ENCODE results near the gene OR2T27. TPM values are rescaled to one million over a fixed set of nuclear protein-coding genes. Genes with fewer than 3 reads are reported as not detected.
"Not testable (repeated sequence)": the region's sequence is repeated elsewhere in the genome, so short reads cannot be mapped to it uniquely, and the experiment has no call there.

The OR2T27 gene
- total RNA-seq, 4 donors from 2014 or later: not detected

- H3K4me3 ChIP-seq: not testable (repeated sequence)
Observed at GRCh38 chr1:248640906-248641305, 14.4 kb downstream of the OR2T27 start.

GRCh38 chr1:248639652-248640051, 15.7 kb downstream of the OR2T27 start:
- not testable (repeated sequence) for H3K27ac ChIP-seq, H3K36me3 ChIP-seq, H3K4me1 ChIP-seq, H3K27me3 ChIP-seq, H3K9me3 ChIP-seq, ATAC-seq, H3K4me3 ChIP-seq
- no CpG with 5 or more reads among the region's 5 CpGs for WGBS, 2 donors (ENCODE audit: low coverage in 1 of 2)

More at GRCh38 chr1:248640906-248641305, 14.4 kb downstream of the OR2T27 start:
- not testable (repeated sequence) for H3K9me3 ChIP-seq, H3K27me3 ChIP-seq, ATAC-seq, H3K4me1 ChIP-seq, H3K36me3 ChIP-seq, H3K27ac ChIP-seq
- no CpG with 5 or more reads among the region's 3 CpGs for WGBS, 2 donors (ENCODE audit: low coverage in 1 of 2)

GRCh38 chr1:248636612-248637011, 18.7 kb downstream of the OR2T27 start:
- not testable (repeated sequence) for ATAC-seq, H3K4me1 ChIP-seq, H3K9me3 ChIP-seq, H3K27ac ChIP-seq, H3K36me3 ChIP-seq, H3K4me3 ChIP-seq, H3K27me3 ChIP-seq
- no CpG with 5 or more reads among the region's 5 CpGs for WGBS, 2 donors (ENCODE audit: low coverage in 1 of 2)

DNA sequence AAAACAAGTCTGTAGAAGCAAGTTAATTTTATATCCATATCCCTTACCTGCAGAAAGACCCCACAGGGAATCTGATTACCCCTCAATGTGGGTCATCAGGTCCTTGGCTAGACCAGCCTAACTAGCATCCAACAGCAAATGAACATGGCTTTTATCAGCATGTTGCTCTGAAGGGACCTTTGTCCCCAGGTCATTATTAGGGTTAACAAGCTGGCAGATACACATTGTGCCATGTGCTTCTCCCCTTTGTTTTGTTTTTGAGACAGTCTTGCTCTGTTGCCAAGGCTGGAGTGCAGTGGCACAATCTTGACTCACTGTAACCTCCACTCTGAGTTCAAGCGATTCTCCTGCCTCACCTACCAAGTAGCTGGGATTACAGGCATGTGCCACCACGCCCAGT, 20.3 kb downstream of the OR2T27 start, which contains the start of gene OR2T11:
OR2T11 (minus strand) TSS at position 101 of the 400 bp plus-strand sequence. CDS start 7,963 bp downstream, outside the sequence.
- H3K9me3 ChIP-seq, H3K4me3 ChIP-seq, H3K27ac ChIP-seq, H3K4me1 ChIP-seq, H3K36me3 ChIP-seq, H3K27me3 ChIP-seq, ATAC-seq: not testable (repeated sequence)
- WGBS, 2 donors (ENCODE audit: low coverage in 1 of 2): no CpG with 5 or more reads among the region's 2 CpGs

GRCh38 chr1:248631354-248632008, 23.8 kb downstream of the OR2T27 start:
- no peak for TF ChIP-seq EP300 (IDR thresholded peaks at IDR 0.05)
- TF ChIP-seq POLR2A (IDR thresholded peaks at IDR 0.05): no peak
- no peak for TF ChIP-seq POLR2AphosphoS5 (IDR thresholded peaks at IDR 0.05)
- no peaks in the 10 kb centered on the region for H3K9me3 ChIP-seq
- no peak overlapping the region for H3K4me3 ChIP-seq
- H3K27me3 ChIP-seq: no peaks in the 10 kb centered on the region
- no peaks in the 10 kb centered on the region for H3K4me1 ChIP-seq
- no peak for ATAC-seq
- 64 to 94% methylated on average over 5 of the region's 7 CpGs for WGBS, 2 donors (ENCODE audit: low coverage in 1 of 2)
- no peak overlapping the region for H3K27ac ChIP-seq
- no peaks in the 10 kb centered on the region for H3K36me3 ChIP-seq

DNA sequence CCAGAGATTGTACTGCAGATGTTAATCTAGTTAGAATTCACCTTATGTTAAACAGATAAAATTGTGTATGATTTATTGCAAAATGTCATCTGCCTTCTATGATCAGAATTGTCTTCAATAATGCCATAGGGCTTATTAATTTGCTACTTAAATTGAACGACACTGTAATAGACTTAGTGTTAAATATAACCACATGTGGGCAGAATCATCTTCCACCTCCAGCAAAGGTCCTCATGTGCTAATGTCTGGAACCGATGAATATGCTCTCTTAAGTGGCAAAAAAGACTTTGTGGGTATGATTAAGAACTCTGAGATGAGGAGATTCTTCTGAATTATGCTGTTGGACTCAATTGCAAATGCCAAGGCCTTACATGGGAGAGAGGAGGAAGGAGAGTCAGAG, 24.8 kb downstream of the OR2T27 start:
- TF ChIP-seq CTCF (IDR thresholded peaks at IDR 0.05) (no peak), EP300 (IDR thresholded peaks at IDR 0.05) (no peak), POLR2A (IDR thresholded peaks at IDR 0.05) (no peak), POLR2AphosphoS5 (IDR thresholded peaks at IDR 0.05) (no peak)
- Histone ChIP-seq H3K36me3 (no peaks in the 10 kb centered on the region), H3K27me3 (no peaks in the 10 kb centered on the region), H3K27ac (no peak overlapping the region), H3K4me1 (no peaks in the 10 kb centered on the region), H3K9me3 (no peaks in the 10 kb centered on the region), H3K4me3 (no peak overlapping the region)
- WGBS, 2 donors (ENCODE audit: low coverage in 1 of 2): 67 to 86% methylated on average over 2 of the region's 2 CpGs
- ATAC-seq: no peak

GRCh38 chr1:248627971-248628844, 27.1 kb downstream of the OR2T27 start:
- Histone ChIP-seq H3K9me3 (no peaks in the 10 kb centered on the region), H3K4me1 (no peaks in the 10 kb centered on the region), H3K36me3 (no peaks in the 10 kb centered on the region), H3K4me3 (no peak overlapping the region), H3K27me3 (no peaks in the 10 kb centered on the region), H3K27ac (no peak overlapping the region)
- no peak for ATAC-seq
- TF ChIP-seq POLR2AphosphoS5 (IDR thresholded peaks at IDR 0.05): no peak
- TF ChIP-seq CTCF (IDR thresholded peaks at IDR 0.05): no peak
- TF ChIP-seq EP300 (IDR thresholded peaks at IDR 0.05): no peak
- no peak for TF ChIP-seq POLR2A (IDR thresholded peaks at IDR 0.05)
- WGBS, 2 donors (ENCODE audit: low coverage in 1 of 2): 64 to 93% methylated on average over 3 to 9 of the region's 9 CpGs

Data from gastroesophageal sphincter (tissue), 4 donors.